Measurements from ENCODE around the gene NUTM2F.
"Not testable (repeated sequence)": the region's sequence is repeated elsewhere in the genome, so short reads cannot be mapped to it uniquely, and the experiment has no call there.

NUTM2F gene, protein sequence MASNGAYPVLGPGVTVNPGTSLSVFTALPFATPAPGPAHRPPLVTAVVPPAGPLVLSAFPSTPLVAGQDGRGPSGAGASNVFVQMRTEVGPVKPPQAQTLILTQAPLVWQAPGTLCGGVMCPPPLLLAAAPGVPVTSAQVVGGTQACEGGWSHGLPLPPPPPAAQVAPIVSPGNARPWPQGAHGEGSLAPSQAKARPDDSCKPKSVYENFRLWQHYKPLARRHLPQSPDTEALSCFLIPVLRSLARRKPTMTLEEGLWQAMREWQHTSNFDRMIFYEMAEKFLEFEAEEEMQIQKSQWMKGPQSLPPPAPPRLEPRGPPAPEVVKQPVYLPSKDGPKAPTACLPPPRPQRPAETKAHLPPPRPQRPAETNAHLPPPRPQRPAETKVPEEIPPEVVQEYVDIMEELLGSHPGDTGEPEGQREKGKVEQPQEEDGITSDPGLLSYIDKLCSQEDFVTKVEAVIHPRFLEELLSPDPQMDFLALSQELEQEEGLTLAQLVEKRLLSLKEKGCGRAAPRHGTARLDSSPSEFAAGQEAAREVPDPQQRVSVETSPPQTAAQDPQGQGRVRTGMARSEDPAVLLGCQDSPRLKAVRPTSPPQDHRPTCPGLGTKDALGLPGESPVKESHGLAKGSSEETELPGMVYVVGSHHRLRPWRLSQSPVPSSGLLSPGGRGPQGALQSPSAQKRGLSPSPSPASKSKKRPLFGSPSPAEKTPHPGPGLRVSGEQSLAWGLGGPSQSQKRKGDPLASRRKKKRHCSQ

DNA sequence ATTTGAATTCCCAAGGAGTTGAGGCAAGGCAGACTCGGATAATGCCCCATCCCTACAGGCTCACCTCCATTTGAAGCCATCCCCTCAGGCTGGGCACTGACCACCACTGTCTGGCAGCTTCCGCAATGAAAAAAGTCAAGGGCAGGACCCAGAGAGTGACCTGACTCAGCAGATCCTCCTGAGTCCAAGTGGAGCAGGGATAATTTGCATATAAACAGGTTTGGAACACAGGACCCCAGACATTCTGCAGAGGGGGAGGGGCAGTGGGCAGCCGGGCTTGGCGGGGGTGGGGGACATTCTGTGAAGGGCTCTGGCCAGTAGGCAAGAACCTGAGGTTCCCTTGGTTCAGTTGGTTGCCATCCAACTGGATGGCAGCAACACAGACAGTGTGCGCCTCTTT, at the start of gene NUTM2F:
TSS of gene NUTM2F (minus strand) at position 101 of the 400 bp plus-strand sequence. CDS start at position 80, 21 bp downstream.
- not testable (repeated sequence) for H3K9me3 Mint-ChIP-seq, H3K36me3 Mint-ChIP-seq, H3K27me3 Mint-ChIP-seq, H3K4me3 Mint-ChIP-seq, H3K4me1 Mint-ChIP-seq, H3K27ac Mint-ChIP-seq

- H3K9me3 Mint-ChIP-seq, H3K27me3 Mint-ChIP-seq, H3K4me1 Mint-ChIP-seq, H3K36me3 Mint-ChIP-seq: not testable (repeated sequence)
- Mint-ChIP-seq H3K27ac (peak overlapping the region; percentile 88), H3K4me3 (peak overlapping the region; percentile 91)
These were observed 46.8 kb upstream of the NUTM2F start for GRCh38 chr9:94375197-94375596.

- H3K36me3 Mint-ChIP-seq, H3K27me3 Mint-ChIP-seq, H3K9me3 Mint-ChIP-seq, H3K4me1 Mint-ChIP-seq: not testable (repeated sequence)
- H3K4me3 Mint-ChIP-seq, result peak overlapping the region; percentile 91
- peak overlapping the region; percentile 88 for H3K27ac Mint-ChIP-seq
These were observed 46.0 kb upstream of the NUTM2F start for GRCh38 chr9:94374176-94375056.

- not testable (repeated sequence) for H3K36me3 Mint-ChIP-seq, H3K4me1 Mint-ChIP-seq, H3K9me3 Mint-ChIP-seq, H3K27me3 Mint-ChIP-seq
- Mint-ChIP-seq H3K27ac (peak overlapping the region; percentile 81), H3K4me3 (peak overlapping the region; percentile 90)
These were observed 45.3 kb upstream of the NUTM2F start for GRCh38 chr9:94373779-94374175.

GRCh38 chr9:94370266-94370665, 41.8 kb upstream of the NUTM2F start:
- not testable (repeated sequence) for H3K9me3 Mint-ChIP-seq, H3K27ac Mint-ChIP-seq, H3K4me3 Mint-ChIP-seq, H3K36me3 Mint-ChIP-seq, H3K27me3 Mint-ChIP-seq, H3K4me1 Mint-ChIP-seq

GRCh38 chr9:94364093-94364614, 35.7 kb upstream of the NUTM2F start:
- not testable (repeated sequence) for H3K27me3 Mint-ChIP-seq, H3K36me3 Mint-ChIP-seq, H3K4me3 Mint-ChIP-seq, H3K27ac Mint-ChIP-seq, H3K4me1 Mint-ChIP-seq, H3K9me3 Mint-ChIP-seq

DNA sequence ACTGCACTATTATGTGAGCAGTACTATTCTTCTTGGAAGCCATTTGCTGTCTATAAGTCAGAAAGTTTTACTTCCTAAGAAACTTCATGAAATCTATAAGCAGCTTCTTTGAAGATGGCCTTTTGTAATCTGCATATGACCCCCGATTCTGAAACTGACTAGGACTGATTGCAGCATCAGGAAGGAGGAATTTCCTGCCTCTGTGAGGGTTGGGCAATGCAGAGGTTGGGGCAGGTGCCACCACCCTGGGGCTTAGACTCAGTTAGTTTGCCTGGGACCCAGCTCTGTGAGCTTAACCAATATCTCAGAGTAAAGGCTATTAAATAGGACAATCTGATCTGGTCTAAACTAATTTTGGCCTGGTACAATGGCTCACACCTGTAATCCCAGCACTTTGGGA, 28.7 kb upstream of the NUTM2F start:
- H3K27ac Mint-ChIP-seq, H3K36me3 Mint-ChIP-seq, H3K9me3 Mint-ChIP-seq, H3K4me1 Mint-ChIP-seq, H3K4me3 Mint-ChIP-seq, H3K27me3 Mint-ChIP-seq: not testable (repeated sequence)

DNA sequence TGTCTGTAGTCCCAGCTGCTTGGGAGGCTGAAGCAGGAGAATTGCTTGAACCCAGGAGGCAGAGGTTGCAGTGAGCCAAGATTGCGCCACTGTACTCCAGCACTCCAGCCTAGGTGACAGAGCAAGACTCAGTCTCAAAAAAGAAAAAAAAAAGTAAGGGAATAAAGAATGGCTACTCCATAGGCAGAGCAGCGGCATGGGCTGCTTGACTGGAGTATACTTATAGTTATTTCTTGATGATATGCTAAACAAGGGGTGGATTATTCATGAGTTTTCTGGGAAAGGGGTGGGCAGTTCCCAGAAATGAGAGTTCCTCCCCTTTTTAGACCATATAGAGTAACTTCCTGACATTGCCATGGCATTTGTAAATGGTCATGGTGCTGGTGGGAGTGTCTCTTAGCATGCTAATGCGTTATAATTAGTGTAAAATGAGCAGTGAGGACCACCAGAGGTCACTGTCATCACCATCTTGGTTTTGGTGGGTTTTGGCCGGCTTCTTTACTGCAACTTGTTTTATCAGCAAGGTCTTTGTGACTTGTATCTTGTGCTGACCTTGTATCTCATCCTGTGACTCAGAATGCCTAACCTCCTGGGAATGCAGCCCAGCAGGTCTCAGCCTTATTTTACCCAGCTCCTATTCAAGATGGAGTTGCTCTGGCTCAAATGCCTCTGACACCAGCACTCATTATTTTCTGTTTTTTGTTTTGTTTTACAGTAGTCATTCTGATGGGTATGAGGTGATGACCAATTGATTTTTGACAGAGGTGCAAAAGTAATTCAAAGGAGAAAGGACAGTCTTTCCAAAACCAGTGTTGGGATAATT, 23.7 kb upstream of the NUTM2F start:
- not testable (repeated sequence) for H3K36me3 Mint-ChIP-seq, H3K27me3 Mint-ChIP-seq, H3K9me3 Mint-ChIP-seq, H3K27ac Mint-ChIP-seq, H3K4me3 Mint-ChIP-seq, H3K4me1 Mint-ChIP-seq

GRCh38 chr9:94348754-94349153, 20.3 kb upstream of the NUTM2F start:
- not testable (repeated sequence) for H3K27ac Mint-ChIP-seq, H3K9me3 Mint-ChIP-seq, H3K36me3 Mint-ChIP-seq, H3K27me3 Mint-ChIP-seq, H3K4me3 Mint-ChIP-seq, H3K4me1 Mint-ChIP-seq

DNA sequence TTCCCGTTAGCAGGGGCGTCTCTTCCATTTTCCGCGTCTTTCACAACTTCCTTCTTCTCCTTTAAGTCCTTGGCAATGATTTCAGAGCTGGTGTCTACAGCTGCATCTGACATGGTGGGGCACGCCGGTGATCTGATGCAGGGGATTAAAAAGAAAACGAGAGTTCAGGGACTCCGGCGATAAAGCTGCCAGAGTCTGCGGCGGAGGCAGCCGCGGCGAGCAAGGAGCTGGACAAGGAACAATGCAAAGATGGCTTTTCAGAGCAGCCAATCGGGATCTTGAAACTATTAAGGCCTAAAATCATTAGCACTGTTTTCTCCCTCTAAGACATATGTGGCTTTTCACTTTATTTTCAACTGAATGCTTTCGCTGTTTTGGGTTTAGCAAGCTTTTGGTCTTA, 19.0 kb upstream of the NUTM2F start:
- not testable (repeated sequence) for H3K4me3 Mint-ChIP-seq, H3K36me3 Mint-ChIP-seq

GRCh38 chr9:94341703-94342102, 13.3 kb upstream of the NUTM2F start:
- not testable (repeated sequence) for H3K27me3 Mint-ChIP-seq, H3K36me3 Mint-ChIP-seq, H3K9me3 Mint-ChIP-seq, H3K4me1 Mint-ChIP-seq, H3K4me3 Mint-ChIP-seq, H3K27ac Mint-ChIP-seq

More for the DNA sequence above, 19.0 kb upstream of the NUTM2F start:
- not testable (repeated sequence) for H3K27me3 Mint-ChIP-seq, H3K4me1 Mint-ChIP-seq, H3K9me3 Mint-ChIP-seq, H3K27ac Mint-ChIP-seq

GRCh38 chr9:94340750-94341149, 12.3 kb upstream of the NUTM2F start:
- H3K27me3 Mint-ChIP-seq, H3K4me1 Mint-ChIP-seq, H3K27ac Mint-ChIP-seq: not testable (repeated sequence)

DNA sequence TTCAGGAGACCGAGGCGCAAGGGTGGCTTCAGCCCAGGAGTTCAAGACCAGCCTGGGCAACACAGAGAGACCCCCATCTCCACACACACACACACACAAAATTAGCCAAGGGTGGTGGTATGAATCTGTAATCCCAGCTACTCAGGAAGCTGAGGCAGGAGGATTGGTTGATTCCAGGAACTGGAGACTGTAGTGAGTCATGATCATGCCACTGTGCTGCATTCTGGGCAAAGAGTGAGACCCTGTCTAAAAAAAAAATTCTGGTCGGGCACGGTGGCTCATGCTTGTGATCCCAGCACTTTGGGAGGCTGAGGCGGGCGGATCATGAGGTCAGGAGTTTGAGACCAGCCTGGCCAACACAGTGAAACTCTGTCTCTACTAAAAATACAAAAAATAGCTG, 11.2 kb upstream of the NUTM2F start:
- H3K4me1 Mint-ChIP-seq, H3K27me3 Mint-ChIP-seq, H3K27ac Mint-ChIP-seq, H3K36me3 Mint-ChIP-seq, H3K4me3 Mint-ChIP-seq, H3K9me3 Mint-ChIP-seq: not testable (repeated sequence)

More at GRCh38 chr9:94340750-94341149, 12.3 kb upstream of the NUTM2F start:
- H3K9me3 Mint-ChIP-seq, H3K4me3 Mint-ChIP-seq, H3K36me3 Mint-ChIP-seq: not testable (repeated sequence)

DNA sequence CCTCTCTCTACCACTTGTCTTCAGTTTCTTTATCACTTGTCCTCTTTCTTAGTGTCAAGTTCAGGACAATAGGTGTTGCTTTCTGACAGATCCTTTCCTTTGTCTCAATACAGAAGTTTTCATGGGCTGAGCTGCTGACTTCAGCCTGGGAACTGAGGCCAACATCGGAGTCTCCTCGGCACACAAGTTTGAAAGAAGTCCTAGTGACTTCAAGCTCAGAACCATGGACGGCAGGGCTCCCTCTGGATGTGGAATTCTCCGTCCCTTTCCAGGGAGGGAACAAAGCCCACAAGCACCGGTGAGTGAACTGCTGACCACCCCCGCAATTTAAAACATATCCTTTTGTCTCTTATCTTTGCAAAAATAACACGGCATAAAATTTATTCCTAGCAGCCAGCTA, 10.3 kb upstream of the NUTM2F start:
- H3K27me3 Mint-ChIP-seq, H3K36me3 Mint-ChIP-seq, H3K4me1 Mint-ChIP-seq, H3K27ac Mint-ChIP-seq, H3K4me3 Mint-ChIP-seq, H3K9me3 Mint-ChIP-seq: not testable (repeated sequence)

DNA sequence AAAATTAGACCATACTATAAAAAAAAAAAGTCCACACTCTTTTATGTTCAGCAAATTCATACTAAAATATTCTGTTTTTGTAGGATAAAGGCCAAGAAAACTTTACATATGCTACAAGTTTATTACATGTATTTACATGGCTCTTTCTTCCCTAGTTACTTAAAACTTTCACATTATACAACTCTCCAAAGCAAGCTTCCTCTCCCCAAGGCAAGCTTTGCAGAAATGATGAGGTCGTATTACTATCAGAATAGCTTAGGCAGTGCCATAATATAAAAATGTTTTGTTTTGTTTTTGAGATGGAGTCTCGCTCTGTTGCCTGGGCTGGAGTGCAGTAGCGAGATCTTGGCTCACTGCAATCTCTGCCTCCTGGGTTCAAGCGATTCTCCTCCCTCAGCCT, 8.0 kb upstream of the NUTM2F start:
- H3K4me1 Mint-ChIP-seq, H3K36me3 Mint-ChIP-seq, H3K27me3 Mint-ChIP-seq, H3K4me3 Mint-ChIP-seq, H3K9me3 Mint-ChIP-seq, H3K27ac Mint-ChIP-seq: not testable (repeated sequence)
